Liver (tissue), 9 donors: ENCODE measurements around the gene WSCD2. TPM values are rescaled to one million over a fixed set of nuclear protein-coding genes. Genes with fewer than 3 reads are reported as not detected.

ENCODE experiments used
- DNase-seq: peaks from one replicate; pipeline ENCODE4 v3.0.0-alpha.2; 2017; ENCODE audit warnings: low spot score
- H3K27ac ChIP-seq, 2 donors: one replicate each; pipeline ENCODE4 v1.7.0; 2013; ENCODE audit warnings: inconsistent platforms in 2 of 2, low read length in 2 of 2, control low read depth in 1 of 2, low read depth in 1 of 2, mild to moderate bottlenecking in 1 of 2
- H3K27me3 ChIP-seq, 4 donors: one replicate each; pipeline versions ENCODE4 v1.6.1 to v1.7.0; 2013; ENCODE audit warnings: low read length in 3 of 4, inconsistent platforms in 1 of 4, mild to moderate bottlenecking in 1 of 4, moderate library complexity in 1 of 4; ENCODE audit not compliant: control insufficient read depth in 4 of 4, insufficient read depth in 4 of 4
- H3K36me3 ChIP-seq, 4 donors: one replicate each; pipeline versions ENCODE4 v1.6.1 to v1.7.0; 2013; ENCODE audit warnings: low read length in 3 of 4, mild to moderate bottlenecking in 3 of 4, low read depth in 1 of 4, moderate library complexity in 1 of 4; ENCODE audit not compliant: control insufficient read depth in 4 of 4, insufficient read depth in 3 of 4
- H3K4me1 ChIP-seq, 4 donors: one replicate each; pipeline versions ENCODE4 v1.6.1 to v1.7.0; 2013; ENCODE audit warnings: low read length in 3 of 4, mild to moderate bottlenecking in 3 of 4, moderate library complexity in 1 of 4; ENCODE audit not compliant: control insufficient read depth in 4 of 4, insufficient read depth in 4 of 4
- H3K4me3 ChIP-seq, 3 donors: one replicate each; pipeline versions ENCODE4 v1.6.1 to v1.7.0; 2013; ENCODE audit warnings: low read length in 3 of 3, control low read depth in 1 of 3, low read depth in 1 of 3, mild to moderate bottlenecking in 1 of 3
- H3K9ac ChIP-seq, 2 donors: one replicate each; pipeline ENCODE4 v1.7.0; 2013; ENCODE audit warnings: low read length in 2 of 2, mild to moderate bottlenecking in 2 of 2, moderate library complexity in 2 of 2, control low read depth in 1 of 2, low read depth in 1 of 2
- H3K9me3 ChIP-seq, 4 donors: one replicate each; pipeline versions ENCODE4 v1.6.1 to v1.7.0; 2013; ENCODE audit warnings: low read length in 3 of 4; ENCODE audit not compliant: control insufficient read depth in 4 of 4
- EGR1 ChIP-seq, 2 donors: IDR thresholded peaks; 2 replicates each; pipeline ENCODE4 v1.6.1; 2016 to 2018; ENCODE audit warnings: antibody characterized with exemption in 2 of 2, low read depth in 2 of 2
- FOXA1 ChIP-seq: IDR thresholded peaks from 2 replicates; pipeline ENCODE4 v1.6.1; 2016; ENCODE audit warnings: antibody characterized with exemption
- FOXA2 ChIP-seq: IDR thresholded peaks from 2 replicates; pipeline ENCODE4 v1.6.1; 2016; ENCODE audit warnings: antibody characterized with exemption
- GABPA ChIP-seq, 2 donors: IDR thresholded peaks in 1 of 2; conservative IDR thresholded peaks in 1 of 2; 2 replicates each; pipeline ENCODE4 v1.6.1; 2016; ENCODE audit warnings: antibody characterized with exemption in 2 of 2, mild to moderate bottlenecking in 1 of 2, moderate library complexity in 1 of 2
- HNF4A ChIP-seq, 2 donors: conservative IDR thresholded peaks; 2 replicates each; pipeline ENCODE4 v1.6.1; 2016; ENCODE audit warnings: antibody characterized with exemption in 2 of 2, mild to moderate bottlenecking in 2 of 2
- HNF4G ChIP-seq: IDR thresholded peaks from 2 replicates; pipeline ENCODE4 v1.6.1; 2016; ENCODE audit warnings: antibody characterized with exemption
- JUND ChIP-seq, 2 donors: IDR thresholded peaks; 2 replicates each; pipeline ENCODE4 v1.6.1; 2016; ENCODE audit warnings: antibody characterized with exemption in 2 of 2
- RAD21 ChIP-seq, 2 donors: IDR thresholded peaks; 2 replicates each; pipeline ENCODE4 v1.6.1; 2016; ENCODE audit warnings: antibody characterized with exemption in 2 of 2, mild to moderate bottlenecking in 2 of 2
- RXRA ChIP-seq, 2 donors: IDR thresholded peaks; 2 replicates each; pipeline ENCODE4 v1.6.1; 2017 to 2018; ENCODE audit warnings: antibody characterized with exemption in 2 of 2, mild to moderate bottlenecking in 1 of 2
- SP1 ChIP-seq: IDR thresholded peaks from 2 replicates; pipeline ENCODE4 v1.6.1; 2018; ENCODE audit warnings: antibody characterized with exemption, mild to moderate bottlenecking
- TAF1 ChIP-seq: conservative IDR thresholded peaks from 2 replicates; pipeline ENCODE4 v1.6.1; 2016; ENCODE audit warnings: antibody characterized with exemption, mild to moderate bottlenecking
- YY1 ChIP-seq: IDR thresholded peaks from 2 replicates; pipeline ENCODE4 v1.6.1; 2016; ENCODE audit warnings: antibody characterized with exemption, mild to moderate bottlenecking
- WGBS: extraction: QIAGEN DNeasy Blood & Tissue Kit; methylation state at CpG from one replicate; pipeline ENCODE4 v1.1.7; 2013; 5-methylcytosine and 5-hydroxymethylcytosine counted together
- polyA plus RNA-seq, 2 donors: library from polyadenylated mRNA; stranded (reverse) in 1 of 2; unstranded in 1 of 2; fragments of 200-250 nt in 1 of 2; fragments of >200 nt in 1 of 2; fragmentation: Nextera tagmentation in 1 of 2; extraction: Ambion mirVana in 1 of 2; gene quantifications; one replicate each; pipeline versions ENCODE4 v1.2.1 to v1.2.3, GENCODE V29; 2013 to 2015
- total RNA-seq, 2 donors: library from RNA; depleted of rRNA; stranded (reverse); fragments of >200 nt; gene quantifications; one replicate each; pipeline ENCODE4 v1.2.3, GENCODE V29; 2014
- TF ChIP-seq, protein P1 (sequence below): IDR thresholded peaks from 2 replicates; pipeline ENCODE4 v1.6.1; 2016; ENCODE audit warnings: antibody characterized with exemption
- TF ChIP-seq, protein P2 (sequence below): IDR thresholded peaks from 2 replicates; pipeline ENCODE4 v1.6.1; 2016; ENCODE audit warnings: antibody characterized with exemption, mild to moderate bottlenecking
- TF ChIP-seq, protein P3 (sequence below): IDR thresholded peaks from 2 replicates; pipeline ENCODE4 v1.6.1; 2016; ENCODE audit warnings: antibody characterized with exemption
- TF ChIP-seq, protein P4 (sequence below): IDR thresholded peaks from 2 replicates; pipeline ENCODE4 v1.6.1; 2016; ENCODE audit warnings: antibody characterized with exemption
- TF ChIP-seq, protein P5 (sequence below): fragments of 150-350 bp; IDR thresholded peaks from 2 replicates; pipeline ENCODE4 v1.5.1; 2017; ENCODE audit warnings: improper control_type of control experiment, low read depth, low read length; ENCODE audit not compliant: missing input control
- donor health status: healthy.
- donor health status: healthy.
- donor health status: healthy.
- donor health status: healthy.
- donor health status: healthy.

Gene WSCD2
- total and polyA plus RNA-seq, 4 donors: under 0.01 to 0.09 (median 0.05) TPM; not detected in 1

DNA sequence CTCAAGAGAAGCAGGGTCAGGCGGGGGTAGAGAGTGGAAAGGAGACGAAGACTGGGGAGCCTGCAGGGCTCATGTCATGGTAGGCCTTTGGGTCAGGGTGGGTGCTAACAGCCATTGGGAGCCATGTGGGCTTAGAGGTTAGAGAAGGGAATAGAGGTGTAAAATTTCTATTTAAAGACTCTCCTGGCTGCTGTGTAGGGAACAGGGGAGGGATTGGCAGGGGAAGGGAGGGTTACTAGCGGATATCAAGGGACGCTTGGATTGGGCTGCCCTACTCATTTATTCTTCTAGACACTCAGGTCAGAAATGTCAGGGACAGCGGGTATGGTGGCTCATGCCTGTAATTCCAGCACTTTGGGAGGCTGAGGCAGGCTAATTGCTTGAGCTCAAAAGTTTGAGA is 18.2 kb downstream of the WSCD2 start:
- Histone ChIP-seq H3K4me1 (no peaks in the 10 kb centered on the region), H3K36me3 (no peaks in the 10 kb centered on the region), H3K27ac (no peak overlapping the region), H3K27me3 (peaks cover 0 to 7% (median 3%) of the 10 kb centered on the region in 4 donors), H3K9ac (no peak overlapping the region), H3K9me3 (no peaks in the 10 kb centered on the region), H3K4me3 (no peak overlapping the region)
- WGBS: 82% methylated on average over 5 of the region's 5 CpGs
- DNase-seq: no peak
- TF ChIP-seq, protein P1, sequence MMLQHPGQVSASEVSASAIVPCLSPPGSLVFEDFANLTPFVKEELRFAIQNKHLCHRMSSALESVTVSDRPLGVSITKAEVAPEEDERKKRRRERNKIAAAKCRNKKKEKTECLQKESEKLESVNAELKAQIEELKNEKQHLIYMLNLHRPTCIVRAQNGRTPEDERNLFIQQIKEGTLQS: no peak
- TF ChIP-seq GABPA (IDR thresholded peaks at IDR 0.05 in 1 of 2, conservative IDR thresholded peaks at IDR 0.05 in 1 of 2) (no peak), JUND (IDR thresholded peaks at IDR 0.05) (no peak), HNF4G (no peak), TAF1 (no peak), HNF4A (conservative IDR thresholded peaks at IDR 0.05) (no peak), FOXA2 (no peak), YY1 (no peak), FOXA1 (no peak), RXRA (IDR thresholded peaks at IDR 0.05) (no peak), RAD21 (IDR thresholded peaks at IDR 0.05) (no peak), EGR1 (IDR thresholded peaks at IDR 0.05; ENCODE audit: low read depth in 2 of 2) (no peak), SP1 (no peak)
- TF ChIP-seq, protein P2, sequence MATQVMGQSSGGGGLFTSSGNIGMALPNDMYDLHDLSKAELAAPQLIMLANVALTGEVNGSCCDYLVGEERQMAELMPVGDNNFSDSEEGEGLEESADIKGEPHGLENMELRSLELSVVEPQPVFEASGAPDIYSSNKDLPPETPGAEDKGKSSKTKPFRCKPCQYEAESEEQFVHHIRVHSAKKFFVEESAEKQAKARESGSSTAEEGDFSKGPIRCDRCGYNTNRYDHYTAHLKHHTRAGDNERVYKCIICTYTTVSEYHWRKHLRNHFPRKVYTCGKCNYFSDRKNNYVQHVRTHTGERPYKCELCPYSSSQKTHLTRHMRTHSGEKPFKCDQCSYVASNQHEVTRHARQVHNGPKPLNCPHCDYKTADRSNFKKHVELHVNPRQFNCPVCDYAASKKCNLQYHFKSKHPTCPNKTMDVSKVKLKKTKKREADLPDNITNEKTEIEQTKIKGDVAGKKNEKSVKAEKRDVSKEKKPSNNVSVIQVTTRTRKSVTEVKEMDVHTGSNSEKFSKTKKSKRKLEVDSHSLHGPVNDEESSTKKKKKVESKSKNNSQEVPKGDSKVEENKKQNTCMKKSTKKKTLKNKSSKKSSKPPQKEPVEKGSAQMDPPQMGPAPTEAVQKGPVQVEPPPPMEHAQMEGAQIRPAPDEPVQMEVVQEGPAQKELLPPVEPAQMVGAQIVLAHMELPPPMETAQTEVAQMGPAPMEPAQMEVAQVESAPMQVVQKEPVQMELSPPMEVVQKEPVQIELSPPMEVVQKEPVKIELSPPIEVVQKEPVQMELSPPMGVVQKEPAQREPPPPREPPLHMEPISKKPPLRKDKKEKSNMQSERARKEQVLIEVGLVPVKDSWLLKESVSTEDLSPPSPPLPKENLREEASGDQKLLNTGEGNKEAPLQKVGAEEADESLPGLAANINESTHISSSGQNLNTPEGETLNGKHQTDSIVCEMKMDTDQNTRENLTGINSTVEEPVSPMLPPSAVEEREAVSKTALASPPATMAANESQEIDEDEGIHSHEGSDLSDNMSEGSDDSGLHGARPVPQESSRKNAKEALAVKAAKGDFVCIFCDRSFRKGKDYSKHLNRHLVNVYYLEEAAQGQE: no peak
- TF ChIP-seq, protein P3, sequence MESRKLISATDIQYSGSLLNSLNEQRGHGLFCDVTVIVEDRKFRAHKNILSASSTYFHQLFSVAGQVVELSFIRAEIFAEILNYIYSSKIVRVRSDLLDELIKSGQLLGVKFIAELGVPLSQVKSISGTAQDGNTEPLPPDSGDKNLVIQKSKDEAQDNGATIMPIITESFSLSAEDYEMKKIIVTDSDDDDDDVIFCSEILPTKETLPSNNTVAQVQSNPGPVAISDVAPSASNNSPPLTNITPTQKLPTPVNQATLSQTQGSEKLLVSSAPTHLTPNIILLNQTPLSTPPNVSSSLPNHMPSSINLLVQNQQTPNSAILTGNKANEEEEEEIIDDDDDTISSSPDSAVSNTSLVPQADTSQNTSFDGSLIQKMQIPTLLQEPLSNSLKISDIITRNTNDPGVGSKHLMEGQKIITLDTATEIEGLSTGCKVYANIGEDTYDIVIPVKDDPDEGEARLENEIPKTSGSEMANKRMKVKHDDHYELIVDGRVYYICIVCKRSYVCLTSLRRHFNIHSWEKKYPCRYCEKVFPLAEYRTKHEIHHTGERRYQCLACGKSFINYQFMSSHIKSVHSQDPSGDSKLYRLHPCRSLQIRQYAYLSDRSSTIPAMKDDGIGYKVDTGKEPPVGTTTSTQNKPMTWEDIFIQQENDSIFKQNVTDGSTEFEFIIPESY: no peak
- TF ChIP-seq, protein P4, sequence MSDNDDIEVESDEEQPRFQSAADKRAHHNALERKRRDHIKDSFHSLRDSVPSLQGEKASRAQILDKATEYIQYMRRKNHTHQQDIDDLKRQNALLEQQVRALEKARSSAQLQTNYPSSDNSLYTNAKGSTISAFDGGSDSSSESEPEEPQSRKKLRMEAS: no peak
- TF ChIP-seq, protein P5, sequence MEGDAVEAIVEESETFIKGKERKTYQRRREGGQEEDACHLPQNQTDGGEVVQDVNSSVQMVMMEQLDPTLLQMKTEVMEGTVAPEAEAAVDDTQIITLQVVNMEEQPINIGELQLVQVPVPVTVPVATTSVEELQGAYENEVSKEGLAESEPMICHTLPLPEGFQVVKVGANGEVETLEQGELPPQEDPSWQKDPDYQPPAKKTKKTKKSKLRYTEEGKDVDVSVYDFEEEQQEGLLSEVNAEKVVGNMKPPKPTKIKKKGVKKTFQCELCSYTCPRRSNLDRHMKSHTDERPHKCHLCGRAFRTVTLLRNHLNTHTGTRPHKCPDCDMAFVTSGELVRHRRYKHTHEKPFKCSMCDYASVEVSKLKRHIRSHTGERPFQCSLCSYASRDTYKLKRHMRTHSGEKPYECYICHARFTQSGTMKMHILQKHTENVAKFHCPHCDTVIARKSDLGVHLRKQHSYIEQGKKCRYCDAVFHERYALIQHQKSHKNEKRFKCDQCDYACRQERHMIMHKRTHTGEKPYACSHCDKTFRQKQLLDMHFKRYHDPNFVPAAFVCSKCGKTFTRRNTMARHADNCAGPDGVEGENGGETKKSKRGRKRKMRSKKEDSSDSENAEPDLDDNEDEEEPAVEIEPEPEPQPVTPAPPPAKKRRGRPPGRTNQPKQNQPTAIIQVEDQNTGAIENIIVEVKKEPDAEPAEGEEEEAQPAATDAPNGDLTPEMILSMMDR: no peak
